H1 (cell line): ENCODE results near the gene ATPAF1. TPM values are rescaled to one million over a fixed set of nuclear protein-coding genes. Genes with fewer than 3 reads are reported as not detected.

Experiments used
- JUN ChIP-seq: IDR thresholded peaks from 2 replicates; pipeline ENCODE4 v1.6.1; 2011; ENCODE audit warnings: low read depth, mild to moderate bottlenecking, improper control_type of control experiment, low read length
- POU5F1 ChIP-seq: IDR thresholded peaks from 2 replicates; pipeline ENCODE4 v1.6.1; 2011; ENCODE audit warnings: low read depth, mild to moderate bottlenecking, low read length, moderate library complexity
- polyA plus RNA-seq, 7 experiments: library from polyadenylated mRNA; depleted of rRNA in 3 of 7; stranded (reverse) in 5 of 7; unstranded in 2 of 7; fragments of >200 nt in 5 of 7; fragments of 200-250 nt in 2 of 7; gene quantifications; 1 replicate in 5 of 7; 2 replicates in 1 of 7; 4 replicates in 1 of 7; pipeline versions ENCODE4 v1.2.1 to v1.2.3, GENCODE V29; 2011 to 2013; ENCODE audit warnings: missing spikeins in 2 of 7, mixed read lengths in 2 of 7
- total RNA-seq: library from RNA; stranded (reverse); fragmentation: NEBNext Ultra II Directional; extraction: Animal tissue kit (Norgen Biotek cat#: 25700); gene quantifications from 2 replicates; pipeline ENCODE4 v1.2.1, GENCODE V29; 2021
- TF ChIP-seq, protein P1 (sequence below): fragments of 300-600 bp; sonication (generic); IDR thresholded peaks from 2 replicates; pipeline ENCODE4 v1.7.1; 2012; ENCODE audit warnings: low read length, moderate library complexity, mild to moderate bottlenecking, inconsistent platforms; ENCODE audit not compliant: insufficient replicate concordance

ATPAF1 gene
- total and polyA plus RNA-seq, 2 of the 8 experiments (the other 6 are each of a cell fraction or from before 2014, with no cell fraction given) = 46.7 to 55.9 TPM

DNA sequence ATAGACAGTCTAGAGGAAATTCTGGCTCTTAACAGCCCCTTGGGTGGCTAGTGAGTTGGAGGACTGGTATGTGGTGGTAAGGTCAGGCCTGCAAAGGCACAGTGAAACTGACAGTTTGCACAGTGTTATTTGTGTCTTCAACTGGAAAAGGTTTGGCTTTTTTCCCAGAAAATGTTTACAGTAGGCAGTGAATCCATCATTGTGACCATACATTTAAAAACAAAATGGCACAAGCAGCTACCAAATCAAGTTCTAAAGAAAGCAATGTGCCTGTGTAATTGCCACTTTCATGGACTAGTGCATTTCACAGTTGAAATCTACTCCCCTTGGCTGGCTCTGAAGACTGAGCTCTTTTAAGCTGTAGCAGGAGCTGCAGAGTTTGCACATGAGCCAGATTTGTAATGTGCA is 24.8 kb downstream of the ATPAF1 start (continued):
- TF ChIP-seq, protein P1, sequence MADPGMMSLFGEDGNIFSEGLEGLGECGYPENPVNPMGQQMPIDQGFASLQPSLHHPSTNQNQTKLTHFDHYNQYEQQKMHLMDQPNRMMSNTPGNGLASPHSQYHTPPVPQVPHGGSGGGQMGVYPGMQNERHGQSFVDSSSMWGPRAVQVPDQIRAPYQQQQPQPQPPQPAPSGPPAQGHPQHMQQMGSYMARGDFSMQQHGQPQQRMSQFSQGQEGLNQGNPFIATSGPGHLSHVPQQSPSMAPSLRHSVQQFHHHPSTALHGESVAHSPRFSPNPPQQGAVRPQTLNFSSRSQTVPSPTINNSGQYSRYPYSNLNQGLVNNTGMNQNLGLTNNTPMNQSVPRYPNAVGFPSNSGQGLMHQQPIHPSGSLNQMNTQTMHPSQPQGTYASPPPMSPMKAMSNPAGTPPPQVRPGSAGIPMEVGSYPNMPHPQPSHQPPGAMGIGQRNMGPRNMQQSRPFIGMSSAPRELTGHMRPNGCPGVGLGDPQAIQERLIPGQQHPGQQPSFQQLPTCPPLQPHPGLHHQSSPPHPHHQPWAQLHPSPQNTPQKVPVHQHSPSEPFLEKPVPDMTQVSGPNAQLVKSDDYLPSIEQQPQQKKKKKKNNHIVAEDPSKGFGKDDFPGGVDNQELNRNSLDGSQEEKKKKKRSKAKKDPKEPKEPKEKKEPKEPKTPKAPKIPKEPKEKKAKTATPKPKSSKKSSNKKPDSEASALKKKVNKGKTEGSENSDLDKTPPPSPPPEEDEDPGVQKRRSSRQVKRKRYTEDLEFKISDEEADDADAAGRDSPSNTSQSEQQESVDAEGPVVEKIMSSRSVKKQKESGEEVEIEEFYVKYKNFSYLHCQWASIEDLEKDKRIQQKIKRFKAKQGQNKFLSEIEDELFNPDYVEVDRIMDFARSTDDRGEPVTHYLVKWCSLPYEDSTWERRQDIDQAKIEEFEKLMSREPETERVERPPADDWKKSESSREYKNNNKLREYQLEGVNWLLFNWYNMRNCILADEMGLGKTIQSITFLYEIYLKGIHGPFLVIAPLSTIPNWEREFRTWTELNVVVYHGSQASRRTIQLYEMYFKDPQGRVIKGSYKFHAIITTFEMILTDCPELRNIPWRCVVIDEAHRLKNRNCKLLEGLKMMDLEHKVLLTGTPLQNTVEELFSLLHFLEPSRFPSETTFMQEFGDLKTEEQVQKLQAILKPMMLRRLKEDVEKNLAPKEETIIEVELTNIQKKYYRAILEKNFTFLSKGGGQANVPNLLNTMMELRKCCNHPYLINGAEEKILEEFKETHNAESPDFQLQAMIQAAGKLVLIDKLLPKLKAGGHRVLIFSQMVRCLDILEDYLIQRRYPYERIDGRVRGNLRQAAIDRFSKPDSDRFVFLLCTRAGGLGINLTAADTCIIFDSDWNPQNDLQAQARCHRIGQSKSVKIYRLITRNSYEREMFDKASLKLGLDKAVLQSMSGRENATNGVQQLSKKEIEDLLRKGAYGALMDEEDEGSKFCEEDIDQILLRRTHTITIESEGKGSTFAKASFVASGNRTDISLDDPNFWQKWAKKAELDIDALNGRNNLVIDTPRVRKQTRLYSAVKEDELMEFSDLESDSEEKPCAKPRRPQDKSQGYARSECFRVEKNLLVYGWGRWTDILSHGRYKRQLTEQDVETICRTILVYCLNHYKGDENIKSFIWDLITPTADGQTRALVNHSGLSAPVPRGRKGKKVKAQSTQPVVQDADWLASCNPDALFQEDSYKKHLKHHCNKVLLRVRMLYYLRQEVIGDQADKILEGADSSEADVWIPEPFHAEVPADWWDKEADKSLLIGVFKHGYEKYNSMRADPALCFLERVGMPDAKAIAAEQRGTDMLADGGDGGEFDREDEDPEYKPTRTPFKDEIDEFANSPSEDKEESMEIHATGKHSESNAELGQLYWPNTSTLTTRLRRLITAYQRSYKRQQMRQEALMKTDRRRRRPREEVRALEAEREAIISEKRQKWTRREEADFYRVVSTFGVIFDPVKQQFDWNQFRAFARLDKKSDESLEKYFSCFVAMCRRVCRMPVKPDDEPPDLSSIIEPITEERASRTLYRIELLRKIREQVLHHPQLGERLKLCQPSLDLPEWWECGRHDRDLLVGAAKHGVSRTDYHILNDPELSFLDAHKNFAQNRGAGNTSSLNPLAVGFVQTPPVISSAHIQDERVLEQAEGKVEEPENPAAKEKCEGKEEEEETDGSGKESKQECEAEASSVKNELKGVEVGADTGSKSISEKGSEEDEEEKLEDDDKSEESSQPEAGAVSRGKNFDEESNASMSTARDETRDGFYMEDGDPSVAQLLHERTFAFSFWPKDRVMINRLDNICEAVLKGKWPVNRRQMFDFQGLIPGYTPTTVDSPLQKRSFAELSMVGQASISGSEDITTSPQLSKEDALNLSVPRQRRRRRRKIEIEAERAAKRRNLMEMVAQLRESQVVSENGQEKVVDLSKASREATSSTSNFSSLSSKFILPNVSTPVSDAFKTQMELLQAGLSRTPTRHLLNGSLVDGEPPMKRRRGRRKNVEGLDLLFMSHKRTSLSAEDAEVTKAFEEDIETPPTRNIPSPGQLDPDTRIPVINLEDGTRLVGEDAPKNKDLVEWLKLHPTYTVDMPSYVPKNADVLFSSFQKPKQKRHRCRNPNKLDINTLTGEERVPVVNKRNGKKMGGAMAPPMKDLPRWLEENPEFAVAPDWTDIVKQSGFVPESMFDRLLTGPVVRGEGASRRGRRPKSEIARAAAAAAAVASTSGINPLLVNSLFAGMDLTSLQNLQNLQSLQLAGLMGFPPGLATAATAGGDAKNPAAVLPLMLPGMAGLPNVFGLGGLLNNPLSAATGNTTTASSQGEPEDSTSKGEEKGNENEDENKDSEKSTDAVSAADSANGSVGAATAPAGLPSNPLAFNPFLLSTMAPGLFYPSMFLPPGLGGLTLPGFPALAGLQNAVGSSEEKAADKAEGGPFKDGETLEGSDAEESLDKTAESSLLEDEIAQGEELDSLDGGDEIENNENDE = no peak
- TF ChIP-seq POU5F1 = no peak
- no peak for TF ChIP-seq JUN
